GM12873 (cell line): Measurements from ENCODE around the gene CIRBP.

ENCODE experiments used
- TF ChIP-seq, protein P1 (sequence below): IDR thresholded peaks from 2 replicates; pipeline ENCODE4 v1.5.1; 2012; ENCODE audit warnings: low read depth, mild to moderate bottlenecking, moderate library complexity, low read length, control low read depth; ENCODE audit not compliant: insufficient read depth; ENCODE audit errors: missing control alignments

CIRBP gene

DNA sequence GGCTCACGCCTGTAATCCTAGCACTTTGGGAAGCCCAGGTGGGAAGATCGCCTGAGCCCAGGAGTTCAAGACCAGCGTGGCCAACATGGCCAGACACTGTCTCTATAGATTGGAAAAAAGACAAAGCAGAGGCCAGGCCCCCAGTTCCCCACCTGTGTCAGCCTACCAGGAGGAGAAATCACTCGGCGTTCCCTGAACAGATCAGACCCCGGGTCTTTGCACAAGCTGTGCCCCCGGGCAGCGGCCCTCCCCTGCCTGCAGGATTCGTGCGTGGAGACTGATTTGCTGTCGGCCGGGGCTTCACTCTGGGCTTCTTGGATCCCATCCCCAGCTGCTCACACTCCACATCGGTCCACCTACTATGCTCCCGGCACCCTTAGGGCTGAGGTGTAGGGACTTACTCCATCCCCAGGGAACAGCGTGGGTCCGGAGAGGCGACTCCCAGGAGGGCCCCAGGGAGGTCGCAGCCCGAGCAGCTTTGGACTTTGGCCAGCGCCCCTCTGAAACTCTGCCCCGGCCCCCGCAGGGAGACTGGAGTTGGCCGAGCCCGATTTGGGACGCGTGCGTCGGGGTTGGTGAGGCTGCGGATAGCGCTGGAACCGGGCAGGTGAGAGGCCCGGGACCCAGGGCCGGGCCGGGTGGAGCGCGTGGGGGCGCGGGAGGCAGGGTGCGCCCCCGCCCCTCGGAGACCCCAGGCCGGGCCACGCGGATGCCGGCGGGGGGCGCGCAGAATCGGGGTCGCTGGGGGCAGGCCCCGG, 16.0 kb downstream of the CIRBP start:
- TF ChIP-seq, protein P1, sequence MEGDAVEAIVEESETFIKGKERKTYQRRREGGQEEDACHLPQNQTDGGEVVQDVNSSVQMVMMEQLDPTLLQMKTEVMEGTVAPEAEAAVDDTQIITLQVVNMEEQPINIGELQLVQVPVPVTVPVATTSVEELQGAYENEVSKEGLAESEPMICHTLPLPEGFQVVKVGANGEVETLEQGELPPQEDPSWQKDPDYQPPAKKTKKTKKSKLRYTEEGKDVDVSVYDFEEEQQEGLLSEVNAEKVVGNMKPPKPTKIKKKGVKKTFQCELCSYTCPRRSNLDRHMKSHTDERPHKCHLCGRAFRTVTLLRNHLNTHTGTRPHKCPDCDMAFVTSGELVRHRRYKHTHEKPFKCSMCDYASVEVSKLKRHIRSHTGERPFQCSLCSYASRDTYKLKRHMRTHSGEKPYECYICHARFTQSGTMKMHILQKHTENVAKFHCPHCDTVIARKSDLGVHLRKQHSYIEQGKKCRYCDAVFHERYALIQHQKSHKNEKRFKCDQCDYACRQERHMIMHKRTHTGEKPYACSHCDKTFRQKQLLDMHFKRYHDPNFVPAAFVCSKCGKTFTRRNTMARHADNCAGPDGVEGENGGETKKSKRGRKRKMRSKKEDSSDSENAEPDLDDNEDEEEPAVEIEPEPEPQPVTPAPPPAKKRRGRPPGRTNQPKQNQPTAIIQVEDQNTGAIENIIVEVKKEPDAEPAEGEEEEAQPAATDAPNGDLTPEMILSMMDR, result no peak

DNA sequence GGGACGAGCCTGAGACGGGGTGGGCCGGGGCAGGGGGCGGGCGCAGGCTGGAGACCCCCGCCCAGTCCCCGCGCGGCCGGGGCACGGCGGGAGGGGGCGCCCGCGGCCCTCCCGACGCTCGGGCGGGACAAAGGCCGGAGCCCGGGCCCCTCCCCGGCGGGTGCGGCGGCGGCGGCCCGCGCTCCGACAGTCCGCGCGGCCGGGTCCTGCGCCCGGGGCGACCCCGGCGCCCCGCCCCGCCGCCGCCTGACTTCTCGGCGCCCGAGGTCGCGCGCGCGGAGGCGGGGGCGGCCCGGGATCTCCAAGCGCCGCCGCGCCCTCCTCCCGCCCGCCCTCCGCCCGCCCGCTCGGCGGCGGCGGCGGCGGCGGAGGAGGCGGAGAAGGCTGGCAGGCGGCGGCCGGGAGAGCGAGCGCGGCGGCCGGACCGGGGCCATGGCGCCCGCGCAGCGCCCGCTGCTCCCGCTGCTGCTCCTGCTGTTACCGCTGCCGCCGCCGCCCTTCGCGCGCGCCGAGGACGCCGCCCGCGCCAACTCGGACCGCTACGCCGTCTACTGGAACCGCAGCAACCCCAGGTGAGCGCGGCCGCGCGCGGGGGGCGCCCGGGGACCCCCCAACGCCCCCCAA, 16.7 kb downstream of the CIRBP start, which contains the start of gene EFNA2:
Gene EFNA2 (plus strand): TSS at position 137 of the 624 bp plus-strand sequence. CDS start 296 bp downstream, at position 433.
- TF ChIP-seq, protein P1, result no peak

DNA sequence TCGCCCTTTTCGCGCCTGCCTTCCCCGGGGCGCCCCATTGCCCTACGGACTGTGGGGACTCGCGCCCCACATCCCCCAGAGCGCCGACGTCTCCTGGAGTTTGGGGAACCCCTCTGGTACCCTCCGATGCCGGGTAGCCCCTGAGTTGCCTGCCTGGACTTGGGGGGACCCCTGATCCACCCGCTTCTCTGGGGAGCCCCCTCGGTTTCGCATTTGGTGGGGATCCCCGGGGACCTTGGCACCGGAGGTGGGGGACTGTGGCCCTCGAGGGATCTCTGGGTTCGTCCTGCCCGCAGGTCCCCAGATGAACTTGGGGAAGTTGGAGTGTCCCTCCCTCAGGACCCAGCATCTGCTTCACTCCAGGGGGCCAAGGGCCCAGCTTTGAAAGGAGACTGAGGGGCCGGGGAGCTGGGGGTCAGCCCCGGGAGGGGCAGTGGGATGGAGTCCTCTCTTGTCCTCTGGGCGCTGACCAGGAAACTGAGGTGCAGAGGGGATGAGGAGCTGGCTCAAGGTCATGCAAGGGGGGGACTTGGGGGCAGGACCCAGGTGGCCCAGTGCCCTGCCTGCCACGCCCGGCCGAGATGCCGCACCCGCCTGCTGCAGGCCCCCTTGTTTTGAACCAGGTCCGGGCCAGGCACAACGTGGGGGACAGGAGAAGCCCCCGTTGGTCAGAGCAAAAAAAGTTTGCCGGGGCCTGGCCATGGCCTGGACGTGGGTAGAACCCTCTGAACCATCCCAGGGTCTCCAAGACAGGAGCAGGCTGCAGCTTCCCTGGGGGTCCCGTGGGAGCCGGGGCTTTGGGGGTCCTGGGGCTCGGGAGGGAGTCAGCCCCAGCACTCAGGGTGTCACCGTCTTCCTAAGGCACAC, 17.6 kb downstream of the CIRBP start:
- TF ChIP-seq, protein P1, result no peak

GRCh38 chr19:1287354-1288225, 18.5 kb downstream of the CIRBP start:
- TF ChIP-seq, protein P1, result no peak

GRCh38 chr19:1288226-1288612, 19.1 kb downstream of the CIRBP start:
- TF ChIP-seq, protein P1, result no peak

DNA sequence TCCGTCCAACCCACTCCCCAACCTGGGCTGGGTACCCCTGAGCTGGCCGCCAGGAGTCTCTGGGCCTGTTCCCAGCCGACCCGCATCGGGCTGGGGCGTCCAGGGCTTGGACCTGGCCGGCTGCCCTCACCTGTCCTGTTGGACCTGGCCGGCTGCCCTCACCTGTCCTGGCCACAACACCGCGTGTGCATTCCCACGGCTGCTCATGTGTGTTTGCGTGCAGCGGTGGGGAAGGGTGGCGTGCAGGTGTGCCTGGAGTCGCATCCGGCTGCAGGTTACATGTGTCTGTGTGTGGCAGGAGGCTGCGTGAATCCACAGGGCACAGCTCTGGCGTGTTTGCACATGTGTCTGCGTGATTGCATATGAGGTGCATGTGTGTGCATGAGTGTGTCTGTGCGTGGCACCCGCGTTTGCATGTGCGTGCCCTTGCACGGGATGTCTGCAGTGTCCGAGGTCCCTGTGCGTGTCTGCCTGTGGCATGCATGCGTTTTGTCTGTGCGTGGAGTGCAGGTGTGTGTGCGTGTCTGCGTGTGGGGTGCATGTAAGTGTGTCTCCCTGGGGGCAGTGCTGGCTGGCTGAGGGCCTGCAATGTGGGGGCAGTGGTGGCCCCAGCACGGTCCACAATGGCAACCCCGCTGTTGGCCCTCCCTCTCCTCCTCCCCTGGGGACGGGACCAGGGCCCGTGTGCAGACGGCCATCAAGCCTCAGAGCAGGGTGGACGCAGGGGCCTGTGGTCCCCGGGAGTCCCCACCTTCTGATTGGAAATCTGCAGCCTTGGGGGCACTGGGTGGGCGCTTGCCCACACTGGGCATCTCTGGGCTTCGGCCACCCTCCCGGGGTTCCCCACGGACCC, 19.9 kb downstream of the CIRBP start:
- TF ChIP-seq, protein P1, result no peak
